HEK293T (cell line): Measurements from ENCODE around the gene NACC2.

Source experiments
- CTCF ChIA-PET: fragments of 350-600 bp; formaldehyde crosslinking; extraction: SDS; loops from one replicate; lab custom pipeline; 2021; ENCODE audit warnings: antibody characterized with exemption, inconsistent platforms; lab: Yijun Ruan, JAX
- POLR2A ChIA-PET: fragments of 350-600 bp; formaldehyde crosslinking; extraction: SDS; loops from one replicate; lab custom pipeline; 2020; ENCODE audit warnings: antibody characterized with exemption, inconsistent platforms; lab: Yijun Ruan, JAX
- DNase-seq: peaks from one replicate; pipeline ENCODE4 v3.0.0; 2012; ENCODE audit warnings: mixed read lengths; ENCODE audit errors: extremely low spot score
- ARNT ChIP-seq: fragments of 450-650 bp; IDR thresholded peaks from 2 replicates; pipeline ENCODE4 v1.6.1; 2017; ENCODE audit warnings: mild to moderate bottlenecking
- BHLHE40 ChIP-seq: fragments of 450-650 bp; IDR thresholded peaks from 2 replicates; pipeline ENCODE4 v1.6.1; 2016; ENCODE audit warnings: mild to moderate bottlenecking, moderate library complexity, borderline replicate concordance
- CTBP1 ChIP-seq: fragments of 450-650 bp; IDR thresholded peaks from 2 replicates; pipeline ENCODE4 v1.6.1; 2016; ENCODE audit warnings: borderline replicate concordance
- ELF4 ChIP-seq: fragments of 450-650 bp; IDR thresholded peaks from 2 replicates; pipeline ENCODE4 v1.6.1; 2017; ENCODE audit warnings: antibody characterized with exemption
- FOXA1 ChIP-seq: fragments of 450-650 bp; IDR thresholded peaks from 2 replicates; pipeline ENCODE4 v1.6.1; 2016; ENCODE audit warnings: mild to moderate bottlenecking
- FOXK2 ChIP-seq: fragments of 450-650 bp; IDR thresholded peaks from 2 replicates; pipeline ENCODE4 v1.6.1; 2016; ENCODE audit warnings: mild to moderate bottlenecking
- FOXM1 ChIP-seq: fragments of 450-650 bp; IDR thresholded peaks from 2 replicates; pipeline ENCODE4 v1.6.1; 2017; ENCODE audit warnings: mild to moderate bottlenecking, borderline replicate concordance
- HDGF ChIP-seq: fragments of 450-650 bp; IDR thresholded peaks from 2 replicates; pipeline ENCODE4 v1.6.1; 2017; ENCODE audit warnings: antibody characterized with exemption, borderline replicate concordance
- L3MBTL2 ChIP-seq: fragments of 450-650 bp; conservative IDR thresholded peaks from 2 replicates; pipeline ENCODE4 v1.6.1; 2016; ENCODE audit warnings: mild to moderate bottlenecking
- LEF1 ChIP-seq: fragments of 450-650 bp; IDR thresholded peaks from 2 replicates; pipeline ENCODE4 v1.6.1; 2017; ENCODE audit warnings: mild to moderate bottlenecking, borderline replicate concordance
- NFRKB ChIP-seq: fragments of 450-650 bp; IDR thresholded peaks from 2 replicates; pipeline ENCODE4 v1.6.1; 2016; ENCODE audit warnings: mild to moderate bottlenecking, moderate library complexity
- PKNOX1 ChIP-seq: fragments of 450-650 bp; IDR thresholded peaks from 2 replicates; pipeline ENCODE4 v1.6.1; 2016
- SP1 ChIP-seq: fragments of 450-650 bp; IDR thresholded peaks from 2 replicates; pipeline ENCODE4 v1.6.1; 2017
- SUZ12 ChIP-seq: fragments of 450-650 bp; IDR thresholded peaks from 2 replicates; pipeline ENCODE4 v1.6.1; 2016; ENCODE audit warnings: mild to moderate bottlenecking
- TARDBP ChIP-seq: fragments of 450-650 bp; IDR thresholded peaks from 2 replicates; pipeline ENCODE4 v1.6.1; 2016
- ZNF384 ChIP-seq: fragments of 450-650 bp; IDR thresholded peaks from 2 replicates; pipeline ENCODE4 v1.6.1; 2016

Gene NACC2

GRCh38 chr9:136093995-136094881 is 851 bp downstream of the NACC2 start:
- POLR2A ChIA-PET, result interaction anchor here (0.7 to 1.5 kb wide), 4 partner anchors 14 to 44 kb away, joined by 3 to 7 read pairs (median 4); no protein-coding TSS in a partner anchor
- CTCF ChIA-PET, result interaction anchor here (0.6 to 1.0 kb wide), 2 partner anchors 28 to 29 kb away, joined by 3 read pairs; no protein-coding TSS in a partner anchor
- peak; percentile 56 for DNase-seq
- TF ChIP-seq HDGF (no peak), L3MBTL2 (peak; percentile 68)

- ChIA-PET CTCF (interaction anchor here (1.0 kb wide), 1 partner anchor 30 kb away, joined by 3 read pairs; no protein-coding TSS in a partner anchor), POLR2A (interaction anchor here (1.5 kb wide), 2 partner anchors 18 to 45 kb away, joined by 3 to 7 read pairs; no protein-coding TSS in a partner anchor)
- DNase-seq, result peak; percentile 44
- TF ChIP-seq PKNOX1 (no peak), LEF1 (no peak), FOXK2 (no peak), ZNF384 (no peak), TARDBP (no peak), NFRKB (no peak), FOXA1 (no peak), SP1 (no peak), SUZ12 (no peak), HDGF (no peak), ELF4 (no peak), BHLHE40 (no peak), L3MBTL2 (no peak), FOXM1 (no peak), CTBP1 (no peak), ARNT (no peak)
Observed at GRCh38 chr9:136093346-136093986, 1.6 kb downstream of the NACC2 start.

GRCh38 chr9:136092741-136093140 is 2.3 kb downstream of the NACC2 start:
- DNase-seq, result no peak
- ChIA-PET POLR2A (interaction anchor here (0.8 kb wide), 1 partner anchor 27 kb away, joined by 3 read pairs; no protein-coding TSS in a partner anchor), CTCF (no interaction called here)
- TF ChIP-seq L3MBTL2 (no peak), NFRKB (no peak), BHLHE40 (no peak)

GRCh38 chr9:136092353-136092650 is 2.8 kb downstream of the NACC2 start:
- CTCF ChIA-PET, result no interaction called here

GRCh38 chr9:136091582-136092352 is 3.3 kb downstream of the NACC2 start:
- ChIA-PET POLR2A (interaction anchor here (0.8 kb wide), 1 partner anchor 28 kb away, joined by 3 read pairs; no protein-coding TSS in a partner anchor), CTCF (interaction anchor here (1.3 to 1.5 kb wide), 2 partner anchors 12 to 124 kb away, joined by 3 to 4 read pairs; no protein-coding TSS in a partner anchor)
- no peak for TF ChIP-seq NFRKB
- no peak for TF ChIP-seq L3MBTL2
- no peak for DNase-seq

More at GRCh38 chr9:136092353-136092650, 2.8 kb downstream of the NACC2 start:
- no peak for DNase-seq
- no peak for TF ChIP-seq FOXA1
- no peak for TF ChIP-seq ZNF384
- TF ChIP-seq HDGF, result no peak
- POLR2A ChIA-PET, result interaction anchor here (0.8 kb wide), 1 partner anchor 27 kb away, joined by 3 read pairs; no protein-coding TSS in a partner anchor

GRCh38 chr9:136090768-136091581 is 4.1 kb downstream of the NACC2 start:
- CTCF ChIA-PET, result interaction anchor here (0.9 to 1.6 kb wide), 4 partner anchors 11 to 123 kb away, joined by 3 to 12 read pairs (median 4); no protein-coding TSS in a partner anchor
- POLR2A ChIA-PET, result no interaction called here
- no peak for DNase-seq
- no peak for TF ChIP-seq PKNOX1
- no peak for TF ChIP-seq TARDBP
- no peak for TF ChIP-seq FOXA1
- no peak for TF ChIP-seq SUZ12
- no peak for TF ChIP-seq SP1
- TF ChIP-seq ZNF384, result no peak
- no peak for TF ChIP-seq FOXM1
- TF ChIP-seq BHLHE40, result no peak
- TF ChIP-seq LEF1, result no peak
